PC-9 (cell line): ENCODE data around the gene ANKLE1. TPM values are rescaled to one million over a fixed set of nuclear protein-coding genes. Genes with fewer than 3 reads are reported as not detected.

Experiments used
- BruUV-seq: library from RNA; stranded (reverse); fragments of 400-500 nt; replicated peaks from 2 replicates; lab custom pipeline; 2021; lab: Mats Ljungman, UMichigan
- CTCF ChIA-PET: fragments of 300-600 bp; sonication (Branson Sonifier 250); formaldehyde crosslinking; loops from one replicate; lab custom pipeline; 2022; ENCODE audit warnings: antibody characterized with exemption; lab: Charles Lee
- POLR2A ChIA-PET: fragments of 300-600 bp; sonication (Branson Sonifier 250); formaldehyde crosslinking; loops from one replicate; lab custom pipeline; 2022; ENCODE audit warnings: antibody characterized with exemption; ENCODE audit not compliant: unreplicated experiment; lab: Charles Lee
- DNase-seq, 2 experiments: peaks; one replicate each; pipeline versions ENCODE4 v3.0.0 to v3.0.0-alpha.2; 2015 to 2022; ENCODE audit warnings: mixed read lengths in 1 of 2
- H2AFZ ChIP-seq: fragments of 200-600 bp; sonication (generic); 2 replicates; pipeline ENCODE4 v1.8.1; 2017; ENCODE audit warnings: antibody characterized with exemption
- H3F3A ChIP-seq: fragments of 200-600 bp; sonication (generic); 2 replicates; pipeline ENCODE4 v1.8.1; 2017; ENCODE audit warnings: antibody characterized with exemption, mild to moderate bottlenecking, low read depth; ENCODE audit not compliant: insufficient read depth
- H3K27ac ChIP-seq: fragments of 200-600 bp; sonication (generic); 2 replicates; pipeline ENCODE4 v1.6.1; 2016; ENCODE audit warnings: mixed run types
- H3K27me3 ChIP-seq: fragments of 200-600 bp; sonication (generic); 2 replicates; pipeline ENCODE4 v1.6.1; 2016; ENCODE audit warnings: low read depth, mixed run types; ENCODE audit not compliant: insufficient read depth
- H3K36me3 ChIP-seq: fragments of 200-600 bp; sonication (generic); 2 replicates; pipeline ENCODE4 v1.6.1; 2016; ENCODE audit warnings: low read depth, mixed run types
- H3K4me1 ChIP-seq: fragments of 200-600 bp; sonication (generic); replicated peaks from 2 replicates; pipeline ENCODE4 v1.6.1; 2016; ENCODE audit warnings: mixed run types; ENCODE audit not compliant: insufficient read depth
- H3K4me2 ChIP-seq: fragments of 200-600 bp; sonication (generic); 2 replicates; pipeline ENCODE4 v1.6.1; 2017; ENCODE audit warnings: mixed run types
- H3K4me3 ChIP-seq: fragments of 200-600 bp; sonication (generic); 2 replicates; pipeline ENCODE4 v1.6.1; 2016; ENCODE audit warnings: mixed run types
- H3K79me2 ChIP-seq: fragments of 200-600 bp; sonication (generic); 2 replicates; pipeline ENCODE4 v1.6.1; 2017; ENCODE audit warnings: low read depth, mixed run types
- H3K9me2 ChIP-seq: fragments of 200-600 bp; sonication (generic); 2 replicates; pipeline ENCODE4 v1.8.1; 2017; ENCODE audit warnings: mild to moderate bottlenecking; ENCODE audit not compliant: insufficient read depth
- H3K9me3 ChIP-seq: fragments of 200-600 bp; sonication (generic); 2 replicates; pipeline ENCODE4 v1.8.1; 2016; ENCODE audit warnings: low read depth; ENCODE audit not compliant: insufficient read depth
- H4K20me1 ChIP-seq: fragments of 200-600 bp; sonication (generic); 2 replicates; pipeline ENCODE4 v1.8.1; 2017; ENCODE audit not compliant: insufficient read depth
- EZH2 ChIP-seq: fragments of 200-600 bp; sonication (generic); IDR thresholded peaks from 2 replicates; pipeline ENCODE4 v1.8.0; 2017; ENCODE audit warnings: antibody characterized with exemption, low read depth
- intact Hi-C: fragments of 100-400 bp; cut with micrococcal nuclease; formaldehyde crosslinking; loops from one replicate; pipeline ENCODE4 v1.10.0; 2022; ENCODE audit not compliant: unreplicated experiment
- total RNA-seq: library from RNA; stranded (reverse); gene quantifications from 2 replicates; pipeline ENCODE4 v1.2.3, GENCODE V29; 2021
- TF ChIP-seq, protein P1 (sequence below): fragments of 200-600 bp; sonication (generic); conservative IDR thresholded peaks from 2 replicates; pipeline ENCODE4 v1.6.1; 2017; ENCODE audit warnings: mixed run types, antibody characterized with exemption, mild to moderate bottlenecking, moderate library complexity

ANKLE1 gene
- total RNA-seq, 1 experiment from 2014 or later = 1.2 TPM

DNA sequence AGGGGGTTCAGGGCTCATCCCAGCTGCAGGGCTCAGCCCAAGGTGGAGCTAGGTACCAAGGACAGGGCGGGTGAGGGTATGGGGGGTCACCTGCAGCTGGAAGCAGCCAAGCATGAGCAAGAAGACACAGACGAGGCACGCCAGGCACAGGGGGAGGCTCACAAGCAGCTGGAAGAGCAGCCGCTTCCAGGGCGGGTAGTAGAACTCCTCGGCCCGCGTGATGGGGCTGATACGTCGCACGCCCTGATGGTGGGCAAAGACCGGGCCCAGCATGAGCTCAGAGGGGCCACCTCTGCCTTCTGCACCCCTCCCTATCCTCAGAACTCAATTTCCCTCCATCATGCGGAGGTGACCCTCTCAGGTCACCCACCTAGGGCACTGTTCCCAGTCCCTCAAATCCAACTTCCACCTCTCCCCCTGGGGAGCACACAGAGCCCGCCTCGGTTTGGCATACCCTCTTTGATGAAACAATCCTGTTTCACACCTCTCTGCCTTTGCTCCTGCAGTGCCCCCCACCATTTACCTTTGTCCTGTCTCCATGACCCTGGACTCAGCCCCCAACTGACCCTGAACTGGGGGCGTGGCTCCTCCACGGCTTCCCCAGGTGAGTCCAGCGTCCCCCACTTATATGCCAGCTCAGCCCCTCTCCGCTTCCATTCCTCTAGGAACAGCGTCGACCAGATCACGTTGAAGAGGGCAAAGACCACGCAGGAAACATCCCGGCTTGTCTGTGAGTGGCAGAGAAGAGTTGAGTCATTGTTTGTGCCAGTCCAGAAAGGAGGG, 48.8 kb downstream of the ANKLE1 start:
- Histone ChIP-seq H3K4me1 (peaks cover 38% of the 10 kb centered on the region), H3K79me2 (0 out of 2 replicates have a peak, but pooled peaks cover under 1% of the 10 kb centered on the region), H3K4me2 (no peak overlapping the region), H3K36me3 (no peaks in the 10 kb centered on the region), H3K4me3 (no peak overlapping the region), H3K9me3 (no peaks in the 10 kb centered on the region), H3F3A (peaks cover 39% of the 10 kb centered on the region), H3K27ac (no peak overlapping the region), H3K9me2 (no peaks in the 10 kb centered on the region), H2AFZ (no peak overlapping the region), H4K20me1 (no peaks in the 10 kb centered on the region), H3K27me3 (no peaks in the 10 kb centered on the region)
- no TSS peak for BruUV-seq
- CTCF ChIA-PET = interaction anchor here (0.5 to 0.6 kb wide), 3 partner anchors 34 to 523 kb away, joined by 3 to 9 read pairs (median 7); no protein-coding TSS in a partner anchor
- POLR2A ChIA-PET = interaction anchor here (0.6 kb wide), 1 partner anchor 75 kb away, joined by 5 read pairs; no protein-coding TSS in a partner anchor
- intact Hi-C loops = no loop called here
- TF ChIP-seq, protein P1, sequence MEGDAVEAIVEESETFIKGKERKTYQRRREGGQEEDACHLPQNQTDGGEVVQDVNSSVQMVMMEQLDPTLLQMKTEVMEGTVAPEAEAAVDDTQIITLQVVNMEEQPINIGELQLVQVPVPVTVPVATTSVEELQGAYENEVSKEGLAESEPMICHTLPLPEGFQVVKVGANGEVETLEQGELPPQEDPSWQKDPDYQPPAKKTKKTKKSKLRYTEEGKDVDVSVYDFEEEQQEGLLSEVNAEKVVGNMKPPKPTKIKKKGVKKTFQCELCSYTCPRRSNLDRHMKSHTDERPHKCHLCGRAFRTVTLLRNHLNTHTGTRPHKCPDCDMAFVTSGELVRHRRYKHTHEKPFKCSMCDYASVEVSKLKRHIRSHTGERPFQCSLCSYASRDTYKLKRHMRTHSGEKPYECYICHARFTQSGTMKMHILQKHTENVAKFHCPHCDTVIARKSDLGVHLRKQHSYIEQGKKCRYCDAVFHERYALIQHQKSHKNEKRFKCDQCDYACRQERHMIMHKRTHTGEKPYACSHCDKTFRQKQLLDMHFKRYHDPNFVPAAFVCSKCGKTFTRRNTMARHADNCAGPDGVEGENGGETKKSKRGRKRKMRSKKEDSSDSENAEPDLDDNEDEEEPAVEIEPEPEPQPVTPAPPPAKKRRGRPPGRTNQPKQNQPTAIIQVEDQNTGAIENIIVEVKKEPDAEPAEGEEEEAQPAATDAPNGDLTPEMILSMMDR = no peak
- TF ChIP-seq EZH2 = no peak
- DNase-seq = no peak

DNA sequence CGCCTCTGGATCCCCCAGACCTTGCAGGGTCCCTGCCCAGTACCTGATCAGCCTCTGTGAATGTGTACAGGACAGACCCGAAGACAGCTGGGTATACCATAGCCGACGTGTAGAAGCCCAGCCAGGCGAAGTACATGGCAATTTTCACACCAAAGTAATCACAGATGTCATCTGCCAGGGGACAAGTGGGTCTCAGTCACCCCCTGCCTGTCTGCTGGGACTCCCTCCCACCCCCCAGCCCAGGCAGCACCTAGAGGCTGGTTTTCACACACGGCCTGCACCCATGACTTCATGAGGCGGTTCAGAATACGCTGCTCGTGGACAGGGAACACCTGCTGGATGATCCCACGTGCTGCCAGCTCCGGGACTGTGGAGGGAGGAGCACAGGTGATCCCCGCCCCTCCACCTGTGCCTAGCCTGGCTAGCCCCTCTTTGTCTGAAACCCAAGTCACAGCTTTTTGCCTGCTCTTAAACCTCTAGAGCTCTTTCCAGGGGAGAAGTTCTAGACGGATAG, 49.4 kb downstream of the ANKLE1 start:
- H3K4me1 ChIP-seq = peaks cover 38% of the 10 kb centered on the region
- H3K79me2 ChIP-seq = 0 out of 2 replicates have a peak, but pooled peaks cover 4% of the 10 kb centered on the region
- H3K27me3 ChIP-seq = no peaks in the 10 kb centered on the region
- H3F3A ChIP-seq = peaks cover 39% of the 10 kb centered on the region
- H2AFZ ChIP-seq = no peak overlapping the region
- ChIA-PET CTCF (interaction anchor here (0.5 kb wide), 1 partner anchor 35 kb away, joined by 9 read pairs; no protein-coding TSS in a partner anchor), POLR2A (interaction anchor here (0.7 to 0.8 kb wide), 2 partner anchors 22 to 88 kb away, joined by 6 read pairs; no protein-coding TSS in a partner anchor)
- no peaks in the 10 kb centered on the region for H3K36me3 ChIP-seq
- peak in 1 of 2 experiments; percentile 36 for DNase-seq
- no peaks in the 10 kb centered on the region for H3K9me3 ChIP-seq
- H3K4me3 ChIP-seq = no peak overlapping the region
- intact Hi-C loops = no loop called here
- H3K9me2 ChIP-seq = no peaks in the 10 kb centered on the region
- H3K27ac ChIP-seq = no peak overlapping the region
- H3K4me2 ChIP-seq = no peak overlapping the region
- no TSS peak for BruUV-seq
- no peaks in the 10 kb centered on the region for H4K20me1 ChIP-seq
- TF ChIP-seq, protein P1 = no peak
- TF ChIP-seq EZH2 = no peak

DNA sequence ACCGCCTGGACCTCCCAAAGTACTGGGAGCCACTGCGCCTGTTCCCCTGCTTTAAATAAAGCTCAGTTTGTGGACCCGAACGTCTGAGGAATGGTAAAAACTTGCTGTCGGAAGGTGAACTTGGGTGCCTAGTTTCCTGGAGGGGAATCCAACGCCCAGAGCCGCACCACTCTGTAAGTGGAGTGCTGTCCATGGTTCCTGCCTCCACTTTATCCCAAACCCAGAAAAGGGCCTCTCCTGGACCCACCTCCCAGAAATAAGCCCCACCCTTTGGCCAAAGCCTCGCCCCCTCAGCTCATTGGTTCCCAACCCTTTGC, 50.6 kb downstream of the ANKLE1 start:
- no peak for DNase-seq
- Histone ChIP-seq H3K9me3 (no peaks in the 10 kb centered on the region), H3K27ac (no peak overlapping the region), H3K36me3 (no peaks in the 10 kb centered on the region), H3K27me3 (no peaks in the 10 kb centered on the region), H2AFZ (no peak overlapping the region), H3K9me2 (no peaks in the 10 kb centered on the region), H3F3A (peaks cover 33% of the 10 kb centered on the region; the same call in 1 of the 2 replicates), H3K4me2 (no peak overlapping the region), H3K4me1 (peaks cover 29% of the 10 kb centered on the region), H4K20me1 (no peaks in the 10 kb centered on the region), H3K79me2 (0 out of 2 replicates have a peak, but pooled peaks cover 4% of the 10 kb centered on the region), H3K4me3 (no peak overlapping the region)
- intact Hi-C loops = no loop called here
- ChIA-PET POLR2A (interaction anchor here (0.6 kb wide), 2 partner anchors 54 to 258 kb away, joined by 3 to 6 read pairs; no protein-coding TSS in a partner anchor), CTCF (no interaction called here)
- no TSS peak for BruUV-seq
- TF ChIP-seq, protein P1 = no peak
- TF ChIP-seq EZH2 = no peak
